HG03565 (cell line): Measurements from ENCODE around the gene NIBAN1.
"Not testable (repeated sequence)": the region's sequence is repeated elsewhere in the genome, so short reads cannot be mapped to it uniquely, and the experiment has no call there.

Experiments used
- ATAC-seq: cut with Tn5 transposase; IDR thresholded peaks from one replicate; pipeline ENCODE4 v1.9.1; 2021; ENCODE audit warnings: mild to moderate bottlenecking, moderate library complexity; ENCODE audit not compliant: unreplicated experiment

Gene NIBAN1

GRCh38 chr1:184974837-184975115 lies 468 bp upstream of the NIBAN1 start:
- ATAC-seq = no peak

GRCh38 chr1:184973272-184974055 lies 844 bp downstream of the NIBAN1 start:
- peak; percentile 42 for ATAC-seq

DNA sequence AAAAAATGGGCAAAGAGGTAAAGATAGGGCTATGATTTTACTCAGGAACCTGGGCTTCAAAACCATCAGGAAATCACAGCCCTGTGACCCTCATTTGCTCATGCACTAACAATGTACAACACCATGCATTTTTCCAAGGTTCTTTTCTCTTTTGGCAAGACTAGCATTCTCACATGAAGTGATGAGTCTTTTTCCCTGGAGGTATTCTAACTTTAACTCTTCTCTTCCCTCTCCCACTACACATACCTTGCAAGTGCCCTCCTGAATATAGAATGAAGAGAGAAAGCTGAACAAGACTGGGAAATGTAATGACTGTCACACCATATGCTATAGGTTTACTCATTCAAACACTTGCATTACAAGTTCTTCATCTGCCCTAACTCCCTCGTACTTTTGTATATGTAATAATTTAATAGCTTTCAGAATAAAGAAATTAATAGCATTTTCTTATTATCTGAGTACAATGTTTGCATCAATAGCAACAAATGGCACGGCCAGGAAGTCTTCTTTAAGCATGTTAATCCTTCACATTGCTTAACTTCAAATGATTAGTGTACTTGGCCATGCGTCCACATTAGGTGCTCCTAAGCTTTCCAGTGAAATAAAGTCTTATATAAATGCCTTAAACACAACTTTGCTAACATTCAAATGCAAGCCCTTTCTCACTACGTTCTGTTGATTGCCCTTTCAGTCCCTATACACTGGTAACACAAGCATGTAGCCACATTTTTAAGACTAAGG lies 1.8 kb downstream of the NIBAN1 start:
- no peak for ATAC-seq

GRCh38 chr1:184971522-184972265 lies 2.6 kb downstream of the NIBAN1 start:
- no peak for ATAC-seq

GRCh38 chr1:184970691-184971161 lies 3.6 kb downstream of the NIBAN1 start:
- no peak for ATAC-seq

- no peak for ATAC-seq
Observed at GRCh38 chr1:184966989-184967388, 7.3 kb downstream of the NIBAN1 start.

GRCh38 chr1:184965944-184966860 lies 8.1 kb downstream of the NIBAN1 start:
- ATAC-seq = no peak

- ATAC-seq = no peak
Observed at GRCh38 chr1:184965439-184965838, 8.9 kb downstream of the NIBAN1 start.

- no peak for ATAC-seq
Observed at GRCh38 chr1:184959626-184960025, 14.7 kb downstream of the NIBAN1 start.

DNA sequence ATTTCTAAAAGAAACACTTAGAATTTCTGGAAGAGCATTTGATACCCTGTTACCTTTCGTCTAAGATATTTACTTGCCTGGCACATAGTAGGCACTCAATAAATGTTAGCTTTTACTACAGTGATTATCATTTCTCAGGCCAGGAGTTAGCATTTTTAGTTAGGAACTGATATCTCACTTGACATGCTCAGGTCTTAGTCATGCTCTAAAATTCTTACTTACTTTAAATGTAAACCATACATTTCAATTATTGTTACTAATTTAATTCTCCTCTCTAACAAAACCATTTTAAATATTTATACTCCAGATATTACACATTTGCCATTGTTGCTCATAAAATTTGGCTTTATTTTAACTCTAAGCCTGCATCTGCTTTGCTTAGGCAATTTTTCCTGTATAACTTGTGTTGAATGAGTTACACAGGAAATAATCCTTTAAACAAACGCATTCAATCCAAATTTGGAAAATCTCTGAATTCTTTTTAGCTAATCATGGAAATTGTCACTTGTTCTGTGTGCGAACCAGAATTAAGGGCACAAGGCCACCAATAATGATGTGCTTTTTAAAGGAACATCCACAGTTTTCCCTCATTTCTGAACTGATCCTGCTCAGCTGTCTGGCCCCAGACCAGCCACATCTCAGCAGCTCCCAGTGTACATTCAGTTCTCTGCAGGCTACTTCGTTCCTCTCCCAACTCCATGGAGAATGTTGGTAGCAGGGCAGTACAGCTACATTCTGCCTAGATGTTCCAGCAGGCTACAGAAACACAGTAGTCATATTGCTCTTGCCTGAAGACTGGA lies 15.6 kb downstream of the NIBAN1 start:
- ATAC-seq = no peak

DNA sequence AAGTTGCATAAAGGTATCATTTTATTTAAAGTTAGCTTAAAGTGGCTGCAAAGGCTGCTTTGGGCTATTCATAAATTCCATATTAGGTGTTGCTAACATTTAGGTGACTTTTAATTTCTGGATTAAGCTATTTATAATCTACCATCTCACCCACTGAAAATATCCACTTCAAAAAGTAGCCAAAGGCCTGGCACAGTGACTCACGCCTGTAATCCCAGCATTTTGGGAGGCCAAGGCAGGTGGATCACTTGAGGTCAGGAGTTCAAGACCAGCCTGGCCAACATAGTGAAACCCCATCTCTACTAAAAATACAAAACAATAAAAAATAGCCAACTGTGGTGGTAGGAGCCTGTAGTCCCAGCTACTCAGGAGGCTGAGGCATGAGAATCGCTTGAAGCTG lies 16.4 kb downstream of the NIBAN1 start:
- not testable (repeated sequence) for ATAC-seq

DNA sequence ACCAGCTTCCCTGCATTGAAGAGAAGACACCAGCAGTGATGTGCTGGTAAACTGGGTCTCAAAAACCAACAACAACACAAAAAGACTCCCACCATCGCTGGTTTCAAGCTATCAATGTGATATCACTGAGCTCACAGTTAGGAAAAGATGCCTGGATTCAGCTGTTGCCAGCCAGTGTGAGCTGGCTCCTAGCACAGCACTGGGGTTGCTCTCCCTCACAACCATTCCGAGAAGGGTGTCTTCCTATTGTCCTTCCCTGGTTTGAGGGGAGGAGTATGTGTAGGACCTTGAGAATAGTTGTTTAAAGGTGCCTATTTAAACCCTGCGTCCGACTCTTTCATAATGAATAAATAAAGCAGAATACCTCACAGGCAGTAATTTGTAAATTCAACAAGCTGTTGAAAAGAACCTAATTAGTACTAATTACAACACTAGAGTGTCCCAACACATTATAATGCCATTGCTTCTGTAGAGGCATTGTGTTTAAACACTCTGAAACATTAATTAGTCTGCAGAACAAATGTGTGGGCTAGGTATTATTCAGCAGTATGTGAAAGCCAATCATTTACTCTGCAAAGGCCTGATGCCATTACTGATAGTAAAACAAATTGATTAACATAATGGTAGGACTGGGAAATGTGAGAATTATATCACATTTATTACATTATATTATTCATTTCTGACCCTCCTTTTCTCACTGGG lies 17.2 kb downstream of the NIBAN1 start:
- no peak for ATAC-seq

- no peak for ATAC-seq
Observed at GRCh38 chr1:184954232-184954995, 19.9 kb downstream of the NIBAN1 start.

DNA sequence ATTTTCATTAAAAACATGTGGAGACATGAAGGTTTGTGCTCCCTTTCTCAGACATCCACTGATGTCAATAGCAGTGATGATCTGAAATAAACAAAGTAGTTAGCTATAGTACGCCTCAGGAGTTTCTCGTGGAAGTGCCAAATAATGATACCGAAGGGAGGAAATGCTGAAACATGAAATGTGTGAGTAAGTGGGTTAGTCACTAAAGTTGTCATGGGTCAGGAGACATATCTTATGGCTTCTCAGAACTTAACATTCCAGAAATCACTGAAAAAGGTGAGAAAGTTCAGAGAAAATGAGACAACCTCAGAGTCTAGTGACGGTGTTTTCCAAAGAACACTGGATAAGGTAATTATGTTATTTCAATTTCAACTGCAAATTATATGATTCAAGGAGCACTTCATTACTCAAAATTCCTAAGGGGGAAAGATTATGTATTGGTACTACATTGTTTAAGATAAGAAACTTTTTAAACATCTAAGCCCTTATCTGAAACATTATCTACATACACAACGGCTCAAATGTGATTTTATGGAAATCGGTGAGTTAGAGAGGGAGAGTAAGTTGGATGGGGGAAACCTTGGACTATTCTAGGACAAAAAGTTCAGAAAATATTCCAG lies 20.6 kb downstream of the NIBAN1 start:
- no peak for ATAC-seq

DNA sequence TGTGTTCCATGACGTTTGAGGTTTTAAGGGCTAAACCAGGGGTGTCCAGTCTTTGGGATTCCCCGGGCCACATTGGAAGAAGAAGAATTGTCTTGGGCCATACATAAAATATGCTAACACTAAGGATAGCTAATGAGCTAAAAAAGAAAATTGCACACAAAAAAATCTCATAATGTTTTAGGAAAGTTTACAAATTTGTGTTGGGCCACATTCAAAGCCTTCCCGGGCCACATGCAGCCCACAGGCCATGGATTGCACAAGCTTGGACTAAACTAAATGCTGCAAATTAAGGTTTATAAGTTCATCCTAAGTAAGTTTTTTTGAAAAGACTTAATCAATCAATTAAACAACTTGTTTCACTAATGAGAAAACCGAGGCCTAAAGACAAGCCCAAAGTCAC lies 21.9 kb downstream of the NIBAN1 start:
- no peak for ATAC-seq

DNA sequence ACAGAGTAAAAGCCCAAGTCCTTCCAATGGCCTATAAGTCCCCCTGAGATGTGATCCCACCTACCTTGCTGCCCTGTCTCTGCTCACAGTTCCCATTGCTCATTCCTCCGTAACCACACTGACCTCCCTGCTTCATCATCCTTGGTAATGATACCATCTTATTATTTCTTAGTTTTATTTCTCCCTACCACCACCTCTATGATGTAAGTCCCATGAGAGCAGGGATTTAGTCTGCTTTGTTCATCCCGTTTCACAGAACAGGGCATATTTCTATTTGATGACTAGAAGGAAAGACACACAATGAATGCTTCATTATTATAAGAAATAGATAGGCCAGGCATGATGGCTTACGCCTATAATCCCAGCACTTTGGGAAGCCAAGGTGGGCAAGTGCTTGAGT lies 22.5 kb downstream of the NIBAN1 start:
- ATAC-seq = no peak

DNA sequence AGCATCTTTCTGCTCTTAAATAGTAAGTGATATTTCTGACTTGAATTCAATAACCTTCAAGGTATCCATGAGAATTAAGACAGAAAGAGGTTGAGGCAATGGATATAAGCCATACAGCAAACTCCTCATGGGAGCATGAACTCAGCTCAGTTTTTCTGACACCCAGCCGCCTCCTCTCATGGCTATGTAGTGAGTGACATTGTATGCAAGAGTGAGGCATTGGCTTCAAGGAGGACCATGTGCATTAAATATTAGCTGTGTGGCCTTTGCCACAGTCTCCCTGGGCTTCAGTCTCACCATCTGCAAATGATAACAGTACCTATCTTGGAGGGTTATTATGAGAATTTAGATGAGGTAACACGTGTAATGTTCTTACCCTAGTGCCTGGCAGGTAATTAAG lies 23.4 kb downstream of the NIBAN1 start:
- ATAC-seq = no peak

DNA sequence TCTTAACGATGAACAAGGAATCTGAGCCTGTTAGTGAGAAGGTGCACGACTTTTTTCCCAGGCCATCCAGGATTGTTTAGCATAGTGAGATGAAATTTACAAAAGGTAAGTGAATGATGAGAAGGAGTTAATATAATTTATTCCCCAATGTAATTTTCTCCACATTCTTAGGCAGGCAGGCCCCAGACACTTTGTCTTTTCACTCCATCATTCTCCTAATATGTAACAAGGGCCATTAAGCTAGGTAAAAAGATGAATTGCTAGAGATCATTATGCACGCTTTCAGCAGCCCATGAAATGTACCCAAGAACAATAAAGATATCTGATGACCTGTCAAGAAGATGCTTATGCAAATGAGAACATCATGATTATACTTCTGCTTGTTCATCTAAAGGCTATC lies 24.1 kb downstream of the NIBAN1 start:
- ATAC-seq = no peak
